ENCODE measurements around the gene PNMT. TPM values are rescaled to one million over a fixed set of nuclear protein-coding genes. Genes with fewer than 3 reads are reported as not detected.

The PNMT gene
- total and polyA plus RNA-seq, 2 of the 13 experiments (the other 11 are each of a cell fraction or from before 2014, with no cell fraction given) = 0.25 TPM; not detected in 1

DNA sequence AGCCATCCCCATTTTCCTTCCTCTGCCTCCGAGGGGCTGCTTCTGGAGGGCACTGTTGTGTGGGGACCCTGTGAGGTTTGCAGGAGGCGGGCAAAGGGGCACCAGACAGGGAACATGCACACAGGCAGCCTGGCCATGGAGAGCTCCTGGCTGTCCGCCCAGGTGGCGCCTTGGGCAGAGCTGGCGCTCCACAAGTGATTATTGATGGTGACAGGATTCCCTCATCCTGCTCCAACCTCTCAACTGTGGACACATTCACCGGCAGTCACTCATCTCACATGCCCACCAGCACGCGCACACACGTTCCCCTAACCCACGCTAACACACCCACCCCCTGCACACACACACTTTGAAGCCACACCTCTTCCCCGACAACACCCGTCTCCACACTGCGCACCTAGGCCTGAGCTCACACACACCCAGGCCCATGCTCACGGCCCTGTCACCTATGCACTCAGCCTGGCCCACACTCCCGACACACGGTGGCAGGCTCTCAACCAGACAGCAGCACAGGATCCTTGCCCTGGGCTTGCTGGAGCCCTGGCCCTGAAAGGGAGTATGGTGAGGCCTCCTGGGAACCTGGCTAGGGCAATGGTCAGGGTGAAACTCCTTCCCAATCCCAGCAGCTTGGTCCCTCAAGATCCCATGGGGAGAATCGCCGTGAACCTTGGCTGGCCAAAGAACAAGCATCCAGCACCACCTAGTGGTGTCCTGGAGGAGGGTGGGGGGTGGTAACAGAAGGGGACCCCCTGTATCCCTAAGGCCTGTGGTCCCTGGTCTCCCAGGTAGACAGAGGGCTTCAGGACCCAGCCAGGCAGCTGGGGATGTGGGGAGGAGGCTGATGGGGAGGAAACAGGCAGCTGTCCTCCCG is 3.6 kb downstream of the PNMT start (continued):
- TF ChIP-seq ELF3 (CRISPR knock-in tag; IDR thresholded peaks at IDR 0.05) (peak; percentile 28; the same call in 1 of the 2 replicates), ZNF136 (CRISPR knock-in tag; IDR thresholded peaks at IDR 0.05; ENCODE audit: low read depth) (peak; percentile 78; the same call in 1 of the 2 replicates), ZNF234 (CRISPR knock-in tag; conservative IDR thresholded peaks at IDR 0.05) (no peak), DPF2 (CRISPR knock-in tag; IDR thresholded peaks at IDR 0.05; ENCODE audit: borderline replicate concordance, low read depth) (peak; percentile 50; the same call in 1 of the 2 replicates), FOSL1 (CRISPR knock-in tag; IDR thresholded peaks at IDR 0.05; ENCODE audit: borderline replicate concordance) (no peak), ZNF432 (CRISPR knock-in tag; IDR thresholded peaks at IDR 0.05; ENCODE audit: borderline replicate concordance) (no peak), HMG20A (CRISPR knock-in tag; IDR thresholded peaks at IDR 0.05; ENCODE audit: borderline replicate concordance) (no peak), SAFB2 (CRISPR knock-in tag; IDR thresholded peaks at IDR 0.05; ENCODE audit: borderline replicate concordance, low read depth) (peak; percentile 78; the same call in 1 of the 2 replicates), FOXK2 (IDR thresholded peaks at IDR 0.05) (no peak), XRCC5 (optimal IDR thresholded peaks at IDR 0.05; ENCODE audit: low read length) (peak; percentile 90), ZNF616 (CRISPR knock-in tag; IDR thresholded peaks at IDR 0.05; ENCODE audit: low read depth) (peak; percentile 75; the same call in 1 of the 2 replicates), ZNF329 (CRISPR knock-in tag; IDR thresholded peaks at IDR 0.05; ENCODE audit: low read depth) (no peak), JUNB (CRISPR knock-in tag; IDR thresholded peaks at IDR 0.05; ENCODE audit: borderline replicate concordance) (no peak), ZNF850 (CRISPR knock-in tag; conservative IDR thresholded peaks at IDR 0.05) (no peak), ZFP37 (CRISPR knock-in tag; IDR thresholded peaks at IDR 0.05; ENCODE audit: borderline replicate concordance) (no peak), FOXC1 (CRISPR knock-in tag; IDR thresholded peaks at IDR 0.05; ENCODE audit: borderline replicate concordance) (peak; percentile 89)
- TF ChIP-seq, protein P1, sequence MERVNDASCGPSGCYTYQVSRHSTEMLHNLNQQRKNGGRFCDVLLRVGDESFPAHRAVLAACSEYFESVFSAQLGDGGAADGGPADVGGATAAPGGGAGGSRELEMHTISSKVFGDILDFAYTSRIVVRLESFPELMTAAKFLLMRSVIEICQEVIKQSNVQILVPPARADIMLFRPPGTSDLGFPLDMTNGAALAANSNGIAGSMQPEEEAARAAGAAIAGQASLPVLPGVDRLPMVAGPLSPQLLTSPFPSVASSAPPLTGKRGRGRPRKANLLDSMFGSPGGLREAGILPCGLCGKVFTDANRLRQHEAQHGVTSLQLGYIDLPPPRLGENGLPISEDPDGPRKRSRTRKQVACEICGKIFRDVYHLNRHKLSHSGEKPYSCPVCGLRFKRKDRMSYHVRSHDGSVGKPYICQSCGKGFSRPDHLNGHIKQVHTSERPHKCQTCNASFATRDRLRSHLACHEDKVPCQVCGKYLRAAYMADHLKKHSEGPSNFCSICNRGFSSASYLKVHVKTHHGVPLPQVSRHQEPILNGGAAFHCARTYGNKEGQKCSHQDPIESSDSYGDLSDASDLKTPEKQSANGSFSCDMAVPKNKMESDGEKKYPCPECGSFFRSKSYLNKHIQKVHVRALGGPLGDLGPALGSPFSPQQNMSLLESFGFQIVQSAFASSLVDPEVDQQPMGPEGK (CRISPR knock-in tag; IDR thresholded peaks at IDR 0.05) = peak; percentile 91
- TF ChIP-seq, protein P2, sequence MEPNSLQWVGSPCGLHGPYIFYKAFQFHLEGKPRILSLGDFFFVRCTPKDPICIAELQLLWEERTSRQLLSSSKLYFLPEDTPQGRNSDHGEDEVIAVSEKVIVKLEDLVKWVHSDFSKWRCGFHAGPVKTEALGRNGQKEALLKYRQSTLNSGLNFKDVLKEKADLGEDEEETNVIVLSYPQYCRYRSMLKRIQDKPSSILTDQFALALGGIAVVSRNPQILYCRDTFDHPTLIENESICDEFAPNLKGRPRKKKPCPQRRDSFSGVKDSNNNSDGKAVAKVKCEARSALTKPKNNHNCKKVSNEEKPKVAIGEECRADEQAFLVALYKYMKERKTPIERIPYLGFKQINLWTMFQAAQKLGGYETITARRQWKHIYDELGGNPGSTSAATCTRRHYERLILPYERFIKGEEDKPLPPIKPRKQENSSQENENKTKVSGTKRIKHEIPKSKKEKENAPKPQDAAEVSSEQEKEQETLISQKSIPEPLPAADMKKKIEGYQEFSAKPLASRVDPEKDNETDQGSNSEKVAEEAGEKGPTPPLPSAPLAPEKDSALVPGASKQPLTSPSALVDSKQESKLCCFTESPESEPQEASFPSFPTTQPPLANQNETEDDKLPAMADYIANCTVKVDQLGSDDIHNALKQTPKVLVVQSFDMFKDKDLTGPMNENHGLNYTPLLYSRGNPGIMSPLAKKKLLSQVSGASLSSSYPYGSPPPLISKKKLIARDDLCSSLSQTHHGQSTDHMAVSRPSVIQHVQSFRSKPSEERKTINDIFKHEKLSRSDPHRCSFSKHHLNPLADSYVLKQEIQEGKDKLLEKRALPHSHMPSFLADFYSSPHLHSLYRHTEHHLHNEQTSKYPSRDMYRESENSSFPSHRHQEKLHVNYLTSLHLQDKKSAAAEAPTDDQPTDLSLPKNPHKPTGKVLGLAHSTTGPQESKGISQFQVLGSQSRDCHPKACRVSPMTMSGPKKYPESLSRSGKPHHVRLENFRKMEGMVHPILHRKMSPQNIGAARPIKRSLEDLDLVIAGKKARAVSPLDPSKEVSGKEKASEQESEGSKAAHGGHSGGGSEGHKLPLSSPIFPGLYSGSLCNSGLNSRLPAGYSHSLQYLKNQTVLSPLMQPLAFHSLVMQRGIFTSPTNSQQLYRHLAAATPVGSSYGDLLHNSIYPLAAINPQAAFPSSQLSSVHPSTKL (CRISPR knock-in tag; IDR thresholded peaks at IDR 0.05) = no peak
- TF ChIP-seq, protein P3, sequence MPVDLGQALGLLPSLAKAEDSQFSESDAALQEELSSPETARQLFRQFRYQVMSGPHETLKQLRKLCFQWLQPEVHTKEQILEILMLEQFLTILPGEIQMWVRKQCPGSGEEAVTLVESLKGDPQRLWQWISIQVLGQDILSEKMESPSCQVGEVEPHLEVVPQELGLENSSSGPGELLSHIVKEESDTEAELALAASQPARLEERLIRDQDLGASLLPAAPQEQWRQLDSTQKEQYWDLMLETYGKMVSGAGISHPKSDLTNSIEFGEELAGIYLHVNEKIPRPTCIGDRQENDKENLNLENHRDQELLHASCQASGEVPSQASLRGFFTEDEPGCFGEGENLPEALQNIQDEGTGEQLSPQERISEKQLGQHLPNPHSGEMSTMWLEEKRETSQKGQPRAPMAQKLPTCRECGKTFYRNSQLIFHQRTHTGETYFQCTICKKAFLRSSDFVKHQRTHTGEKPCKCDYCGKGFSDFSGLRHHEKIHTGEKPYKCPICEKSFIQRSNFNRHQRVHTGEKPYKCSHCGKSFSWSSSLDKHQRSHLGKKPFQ (CRISPR knock-in tag; IDR thresholded peaks at IDR 0.05; ENCODE audit: insufficient replicate concordance) = no peak
- TF ChIP-seq, protein P4, sequence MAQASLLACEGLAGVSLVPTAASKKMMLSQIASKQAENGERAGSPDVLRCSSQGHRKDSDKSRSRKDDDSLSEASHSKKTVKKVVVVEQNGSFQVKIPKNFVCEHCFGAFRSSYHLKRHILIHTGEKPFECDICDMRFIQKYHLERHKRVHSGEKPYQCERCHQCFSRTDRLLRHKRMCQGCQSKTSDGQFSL (CRISPR knock-in tag; IDR thresholded peaks at IDR 0.05) = peak; percentile 99
